Neural cell (in vitro differentiated cells): ENCODE measurements around the gene ADORA2A. TPM values are rescaled to one million over a fixed set of nuclear protein-coding genes. Genes with fewer than 3 reads are reported as not detected.

ENCODE experiments used
- H2AFZ ChIP-seq: fragments of 200-600, 300-800 bp; sonication (generic), shearing (Covaris generic); 2 replicates; pipeline ENCODE4 v1.6.0; 2014; ENCODE audit warnings: low read depth, mild to moderate bottlenecking, antibody characterized with exemption, low read length, moderate library complexity
- H3F3A ChIP-seq: fragments of 200-600 bp; shearing (Covaris generic); 2 replicates; pipeline ENCODE4 v1.6.1; 2016; ENCODE audit warnings: mild to moderate bottlenecking, moderate library complexity, mixed read lengths, antibody characterized with exemption, low read length; ENCODE audit not compliant: insufficient read depth, poor library complexity, severe bottlenecking
- H3K27ac ChIP-seq: fragments of 200-600, 300-800 bp; sonication (generic), shearing (Covaris generic); 2 replicates; pipeline ENCODE4 v1.5.1; 2014; ENCODE audit warnings: mild to moderate bottlenecking, low read length, moderate library complexity
- H3K27me3 ChIP-seq: fragments of 300-800, 200-600 bp; sonication (generic), shearing (Covaris generic); 2 replicates; pipeline ENCODE4 v1.6.0; 2014; ENCODE audit warnings: mild to moderate bottlenecking, low read depth, low read length, moderate library complexity; ENCODE audit not compliant: insufficient read depth
- H3K36me3 ChIP-seq: fragments of 300-800, 200-600 bp; sonication (generic), shearing (Covaris generic); 2 replicates; pipeline ENCODE4 v1.5.1; 2014; ENCODE audit warnings: mild to moderate bottlenecking, antibody characterized with exemption, low read length, moderate library complexity; ENCODE audit not compliant: insufficient read depth
- H3K4me2 ChIP-seq: fragments of 300-800, 200-600 bp; sonication (generic), shearing (Covaris generic); 2 replicates; pipeline ENCODE4 v1.6.0; 2014; ENCODE audit warnings: mild to moderate bottlenecking, low read length
- H3K4me3 ChIP-seq: fragments of 300-800, 200-600 bp; sonication (generic), shearing (Covaris generic); 2 replicates; pipeline ENCODE4 v1.5.1; 2014; ENCODE audit warnings: mild to moderate bottlenecking, low read length, moderate library complexity
- H3K79me2 ChIP-seq: fragments of 200-600 bp; shearing (Covaris generic); replicated peaks from 2 replicates; pipeline ENCODE4 v1.6.0; 2014; ENCODE audit warnings: mild to moderate bottlenecking, low read length, moderate library complexity; ENCODE audit not compliant: insufficient read depth
- H3K9ac ChIP-seq: fragments of 300-800, 200-600 bp; sonication (generic), shearing (Covaris generic); 2 replicates; pipeline ENCODE4 v1.6.1; 2016; ENCODE audit warnings: mild to moderate bottlenecking, low read length, mixed read lengths
- H3K9me2 ChIP-seq: fragments of 200-600 bp; shearing (Covaris generic); 2 replicates; pipeline ENCODE4 v1.6.1; 2016; ENCODE audit warnings: mild to moderate bottlenecking, low read length, mixed read lengths; ENCODE audit not compliant: insufficient read depth
- H3K9me3 ChIP-seq: fragments of 200-600, 300-800 bp; sonication (generic), shearing (Covaris generic); 2 replicates; pipeline ENCODE4 v1.6.1; 2016; ENCODE audit warnings: mild to moderate bottlenecking, mixed run types, low read length, moderate library complexity, mixed read lengths
- H4K20me1 ChIP-seq: fragments of 200-600 bp; shearing (Covaris generic); 2 replicates; pipeline ENCODE4 v1.6.1; 2016; ENCODE audit warnings: mild to moderate bottlenecking, mixed run types; ENCODE audit not compliant: insufficient read depth
- EP300 ChIP-seq: fragments of 450-650 bp; conservative IDR thresholded peaks from 2 replicates; pipeline ENCODE4 v1.6.1; 2014; ENCODE audit warnings: antibody characterized with exemption, mild to moderate bottlenecking, moderate library complexity; ENCODE audit not compliant: poor library complexity, severe bottlenecking
- EZH2 ChIP-seq: fragments of 200-600, 300-800 bp; shearing (Covaris generic), sonication (generic); IDR thresholded peaks from 2 replicates; pipeline ENCODE4 v1.6.1; 2014; ENCODE audit warnings: antibody characterized with exemption, low read length, borderline replicate concordance, mild to moderate bottlenecking; ENCODE audit not compliant: insufficient read depth, poor library complexity, severe bottlenecking
- MXI1 ChIP-seq: fragments of 450-650 bp; conservative IDR thresholded peaks from 2 replicates; pipeline ENCODE4 v1.6.1; 2014; ENCODE audit warnings: antibody characterized with exemption, mild to moderate bottlenecking; ENCODE audit not compliant: poor library complexity, severe bottlenecking
- POLR2AphosphoS5 ChIP-seq: IDR thresholded peaks from 2 replicates; pipeline ENCODE4 v1.6.1; 2012
- RAD21 ChIP-seq: fragments of 450-650 bp; conservative IDR thresholded peaks from 2 replicates; pipeline ENCODE4 v1.6.1; 2014; ENCODE audit warnings: antibody characterized with exemption, mild to moderate bottlenecking, moderate library complexity
- REST ChIP-seq: IDR thresholded peaks from 2 replicates; pipeline ENCODE4 v1.6.1; 2012; ENCODE audit warnings: borderline replicate concordance
- SMC3 ChIP-seq: fragments of 450-650 bp; conservative IDR thresholded peaks from 2 replicates; pipeline ENCODE4 v1.6.1; 2014; ENCODE audit warnings: antibody characterized with exemption, mild to moderate bottlenecking, moderate library complexity; ENCODE audit not compliant: poor library complexity
- TAF1 ChIP-seq: IDR thresholded peaks from 2 replicates; pipeline ENCODE4 v1.6.1; 2012; ENCODE audit warnings: low read depth
- polyA plus RNA-seq: library from polyadenylated mRNA; depleted of rRNA; stranded (reverse); fragments of >200 nt; gene quantifications from 2 replicates; pipeline ENCODE4 v1.2.3, GENCODE V29; 2014
- TF ChIP-seq, protein P1 (sequence below): fragments of 450-650 bp; IDR thresholded peaks from 2 replicates; pipeline ENCODE4 v1.5.1; 2014; ENCODE audit warnings: antibody characterized with exemption, mild to moderate bottlenecking, moderate library complexity; ENCODE audit not compliant: poor library complexity, severe bottlenecking

The ADORA2A gene
- polyA plus RNA-seq, 1 donor from 2014 or later: 2.9 TPM

GRCh38 chr22:24433828-24434470, 6.5 kb downstream of the ADORA2A start:
- H3K27ac ChIP-seq: no peak overlapping the region
- H3K27me3 ChIP-seq: no peaks in the 10 kb centered on the region
- H2AFZ ChIP-seq: no peak overlapping the region
- H3K4me2 ChIP-seq: no peak overlapping the region
- H3K9me2 ChIP-seq: no peaks in the 10 kb centered on the region
- TF ChIP-seq TAF1 (no peak), REST (no peak), POLR2AphosphoS5 (no peak), EZH2 (no peak), MXI1 (no peak), EP300 (no peak), SMC3 (no peak), RAD21 (no peak)
- TF ChIP-seq, protein P1, sequence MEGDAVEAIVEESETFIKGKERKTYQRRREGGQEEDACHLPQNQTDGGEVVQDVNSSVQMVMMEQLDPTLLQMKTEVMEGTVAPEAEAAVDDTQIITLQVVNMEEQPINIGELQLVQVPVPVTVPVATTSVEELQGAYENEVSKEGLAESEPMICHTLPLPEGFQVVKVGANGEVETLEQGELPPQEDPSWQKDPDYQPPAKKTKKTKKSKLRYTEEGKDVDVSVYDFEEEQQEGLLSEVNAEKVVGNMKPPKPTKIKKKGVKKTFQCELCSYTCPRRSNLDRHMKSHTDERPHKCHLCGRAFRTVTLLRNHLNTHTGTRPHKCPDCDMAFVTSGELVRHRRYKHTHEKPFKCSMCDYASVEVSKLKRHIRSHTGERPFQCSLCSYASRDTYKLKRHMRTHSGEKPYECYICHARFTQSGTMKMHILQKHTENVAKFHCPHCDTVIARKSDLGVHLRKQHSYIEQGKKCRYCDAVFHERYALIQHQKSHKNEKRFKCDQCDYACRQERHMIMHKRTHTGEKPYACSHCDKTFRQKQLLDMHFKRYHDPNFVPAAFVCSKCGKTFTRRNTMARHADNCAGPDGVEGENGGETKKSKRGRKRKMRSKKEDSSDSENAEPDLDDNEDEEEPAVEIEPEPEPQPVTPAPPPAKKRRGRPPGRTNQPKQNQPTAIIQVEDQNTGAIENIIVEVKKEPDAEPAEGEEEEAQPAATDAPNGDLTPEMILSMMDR: no peak
- no peaks in the 10 kb centered on the region for H3F3A ChIP-seq
- H3K9ac ChIP-seq: no peak overlapping the region
- no peaks in the 10 kb centered on the region for H3K9me3 ChIP-seq
- H3K4me3 ChIP-seq: no peak overlapping the region
- no peaks in the 10 kb centered on the region for H3K36me3 ChIP-seq
- no peaks in the 10 kb centered on the region for H3K79me2 ChIP-seq
- no peaks in the 10 kb centered on the region for H4K20me1 ChIP-seq

DNA sequence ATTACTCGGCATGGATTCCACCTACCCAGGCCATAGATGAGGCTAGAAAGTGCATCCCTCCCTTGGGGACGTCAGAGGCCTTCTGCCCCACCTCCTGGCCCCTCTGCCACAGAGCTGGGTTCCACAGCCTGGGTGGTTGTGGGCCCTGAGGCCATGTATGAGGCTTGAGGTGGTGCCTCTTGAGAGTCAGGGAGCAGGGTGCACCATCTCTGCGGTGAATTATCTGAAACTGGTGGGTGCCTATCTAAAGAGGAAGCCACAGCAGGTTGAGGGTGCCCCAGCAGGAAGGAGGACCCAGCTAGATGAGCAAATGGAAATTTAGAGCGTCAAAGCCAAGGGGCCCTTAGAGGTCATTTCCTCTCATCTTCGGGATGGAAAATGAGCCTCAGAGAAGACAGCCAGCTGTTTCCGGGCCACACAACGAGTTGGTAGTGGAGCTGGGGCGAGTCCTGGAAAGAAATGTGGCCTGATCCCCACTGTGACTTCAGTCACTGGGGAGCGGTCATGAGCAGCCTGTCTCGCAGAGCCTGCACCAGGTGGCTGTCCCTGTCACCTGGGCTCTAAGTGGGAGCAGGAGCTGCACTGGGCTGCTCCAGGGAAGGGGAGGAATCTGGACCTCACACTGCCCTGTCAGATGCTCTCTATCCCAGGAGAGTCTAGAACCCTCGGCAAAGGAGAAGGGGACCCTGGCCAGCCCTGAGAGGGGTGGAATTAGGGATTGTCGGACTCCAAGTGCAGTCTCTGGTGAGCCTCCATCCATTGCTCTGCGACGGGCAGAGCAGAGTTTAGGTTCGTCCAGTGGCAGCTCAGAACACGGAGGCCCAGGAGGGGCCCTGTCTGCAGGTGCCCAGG, 7.3 kb downstream of the ADORA2A start:
- Histone ChIP-seq H3K27me3 (no peaks in the 10 kb centered on the region), H3K27ac (no peak overlapping the region), H3K4me2 (no peak overlapping the region), H4K20me1 (no peaks in the 10 kb centered on the region), H2AFZ (no peak overlapping the region), H3K36me3 (no peaks in the 10 kb centered on the region), H3F3A (no peaks in the 10 kb centered on the region), H3K79me2 (no peaks in the 10 kb centered on the region), H3K9me2 (no peaks in the 10 kb centered on the region), H3K9me3 (no peaks in the 10 kb centered on the region), H3K4me3 (no peak overlapping the region), H3K9ac (no peak overlapping the region)
- TF ChIP-seq REST (no peak), SMC3 (no peak), EZH2 (no peak)
